Mucosa of descending colon (tissue), 3 donors: ENCODE measurements around the gene ABHD6. TPM values are rescaled to one million over a fixed set of nuclear protein-coding genes. Genes with fewer than 3 reads are reported as not detected.
A peak's percentile ranks its signal among the peaks of the same experiment; 100 is the strongest.

Experiments
- ATAC-seq: fragments of 200-7000 bp; cut with Tn5 transposase; one replicate; pipeline ENCODE4 v1.9.1; 2020; ENCODE audit warnings: mild to moderate bottlenecking, moderate library complexity
- DNase-seq, 3 donors: peaks; one replicate each; pipeline ENCODE4 v3.0.0-alpha.2; 2020
- H3K36me3 ChIP-seq: fragments of 200-600 bp; one replicate; pipeline ENCODE4 v1.8.0; 2021; ENCODE audit warnings: low read depth, mild to moderate bottlenecking
- H3K4me1 ChIP-seq: fragments of 200-600 bp; one replicate; pipeline ENCODE4 v1.8.0; 2021; ENCODE audit warnings: low read depth, mild to moderate bottlenecking
- H3K4me3 ChIP-seq: fragments of 200-600 bp; one replicate; pipeline ENCODE4 v1.8.0; 2021; ENCODE audit warnings: mild to moderate bottlenecking
- H3K9me3 ChIP-seq: fragments of 200-600 bp; one replicate; pipeline ENCODE4 v1.8.0; 2021; ENCODE audit warnings: mild to moderate bottlenecking
- intact Hi-C, 2 donors: fragments of 100-400 bp; cut with DNase I in 1 of 2; cut with micrococcal nuclease in 1 of 2; formaldehyde crosslinking; loops; one replicate each; pipeline versions ENCODE4 v1.11.0 to v1.11.1; 2022; cut with DNase I, micrococcal nuclease
- total RNA-seq, 3 donors: library from RNA; stranded (reverse); fragmentation: NEBNext Ultra II Directional in 2 of 3; extraction: Animal tissue kit (Norgen Biotek cat#: 25700) in 2 of 3; gene quantifications; one replicate each; pipeline versions ENCODE4 v1.2.1 to v1.2.4, GENCODE V29; 2021 to 2023
- TF ChIP-seq, protein P1 (sequence below): fragments of 200-600 bp; IDR thresholded peaks from one replicate; pipeline ENCODE4 v1.8.0; 2022; ENCODE audit warnings: antibody characterized with exemption, mild to moderate bottlenecking
- donor health status: DM: no; HTN: no; CAD: no; lungs with moderate emphysema.
- donor health status: DM: no; HTN: no; CAD: no.
- donor health status: DM: no; HTN: yes; CAD: no.

ABHD6 gene
- total RNA-seq, 3 donors from 2014 or later, result 25.7 to 38.4 (median 26.7) TPM

DNA sequence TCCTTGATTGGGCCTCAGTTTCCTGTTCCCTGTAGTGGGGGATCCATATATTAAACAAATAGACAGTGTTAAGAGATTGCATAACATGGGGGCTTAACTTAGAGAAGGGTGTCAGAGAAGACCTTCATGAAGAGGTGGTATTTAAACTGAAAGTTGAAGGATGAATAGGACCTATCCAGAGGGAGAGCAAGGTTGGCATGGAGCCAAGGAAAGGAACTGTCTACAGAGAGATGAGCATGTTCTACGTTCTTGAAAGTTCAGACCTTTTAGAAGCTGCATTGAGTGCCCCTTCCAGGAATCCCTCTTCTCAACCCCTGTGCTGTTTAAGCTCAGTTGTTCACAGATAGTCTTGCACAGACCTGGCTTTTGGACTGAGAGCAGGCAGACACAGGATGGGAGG lies 71.1 kb downstream of the ABHD6 start:
- ATAC-seq (no peak), DNase-seq (peak in 1 of 3 donors; percentile 43)
- no peaks in the 10 kb centered on the region for H3K36me3 ChIP-seq
- intact Hi-C loops, result no loop called here
- TF ChIP-seq, protein P1, sequence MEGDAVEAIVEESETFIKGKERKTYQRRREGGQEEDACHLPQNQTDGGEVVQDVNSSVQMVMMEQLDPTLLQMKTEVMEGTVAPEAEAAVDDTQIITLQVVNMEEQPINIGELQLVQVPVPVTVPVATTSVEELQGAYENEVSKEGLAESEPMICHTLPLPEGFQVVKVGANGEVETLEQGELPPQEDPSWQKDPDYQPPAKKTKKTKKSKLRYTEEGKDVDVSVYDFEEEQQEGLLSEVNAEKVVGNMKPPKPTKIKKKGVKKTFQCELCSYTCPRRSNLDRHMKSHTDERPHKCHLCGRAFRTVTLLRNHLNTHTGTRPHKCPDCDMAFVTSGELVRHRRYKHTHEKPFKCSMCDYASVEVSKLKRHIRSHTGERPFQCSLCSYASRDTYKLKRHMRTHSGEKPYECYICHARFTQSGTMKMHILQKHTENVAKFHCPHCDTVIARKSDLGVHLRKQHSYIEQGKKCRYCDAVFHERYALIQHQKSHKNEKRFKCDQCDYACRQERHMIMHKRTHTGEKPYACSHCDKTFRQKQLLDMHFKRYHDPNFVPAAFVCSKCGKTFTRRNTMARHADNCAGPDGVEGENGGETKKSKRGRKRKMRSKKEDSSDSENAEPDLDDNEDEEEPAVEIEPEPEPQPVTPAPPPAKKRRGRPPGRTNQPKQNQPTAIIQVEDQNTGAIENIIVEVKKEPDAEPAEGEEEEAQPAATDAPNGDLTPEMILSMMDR, result no peak
- no peak overlapping the region for H3K4me3 ChIP-seq
- H3K4me1 ChIP-seq, result peaks cover 23% of the 10 kb centered on the region
- H3K9me3 ChIP-seq, result no peaks in the 10 kb centered on the region

DNA sequence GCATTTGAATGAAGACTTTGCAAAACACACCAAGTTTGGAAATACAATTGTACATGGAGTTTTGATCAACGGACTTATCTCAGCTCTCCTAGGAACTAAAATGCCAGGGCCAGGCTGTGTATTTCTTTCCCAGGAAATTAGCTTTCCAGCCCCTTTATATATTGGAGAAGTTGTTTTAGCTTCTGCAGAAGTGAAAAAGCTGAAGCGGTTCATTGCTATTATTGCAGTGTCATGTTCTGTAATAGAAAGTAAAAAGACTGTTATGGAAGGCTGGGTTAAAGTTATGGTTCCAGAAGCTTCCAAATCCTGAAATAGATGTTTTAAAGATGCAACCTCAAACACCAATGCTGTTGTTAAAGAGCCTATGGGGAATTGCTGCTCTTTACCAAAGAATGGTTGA lies 80.2 kb downstream of the ABHD6 start:
- Histone ChIP-seq H3K36me3 (peaks cover 13% of the 10 kb centered on the region), H3K4me3 (no peak overlapping the region), H3K4me1 (no peaks in the 10 kb centered on the region), H3K9me3 (no peaks in the 10 kb centered on the region)
- no peak for ATAC-seq
- intact Hi-C loops, result no loop called here
- DNase-seq, result no peak
- TF ChIP-seq, protein P1, result no peak

DNA sequence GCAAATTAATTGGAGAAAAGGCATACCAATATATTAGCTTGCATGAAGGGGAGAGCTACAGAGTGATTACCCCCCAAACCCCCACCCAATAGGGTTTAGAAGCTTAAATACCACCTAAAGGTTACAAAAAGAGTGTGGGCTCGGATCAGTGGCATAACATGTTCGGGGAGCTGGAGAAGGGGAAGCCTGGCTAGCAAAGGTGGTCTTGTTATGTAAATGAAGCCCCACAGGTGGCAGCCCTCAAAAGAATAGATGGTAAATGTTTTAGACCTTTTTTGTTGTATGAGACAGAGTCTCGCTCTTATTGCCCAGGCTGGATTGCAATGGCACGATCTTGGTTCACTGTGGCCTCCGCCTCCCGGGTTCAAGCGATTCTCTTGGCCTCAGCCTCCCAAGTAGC lies 84.2 kb downstream of the ABHD6 start:
- TF ChIP-seq, protein P1, result no peak
- no peak for ATAC-seq
- intact Hi-C loops, result loop anchor here in 1 of 2 donors (5.0 kb wide), 1 partner anchor 91 kb away; no protein-coding TSS in a partner anchor
- Histone ChIP-seq H3K4me3 (no peak overlapping the region), H3K36me3 (peaks cover 11% of the 10 kb centered on the region), H3K4me1 (peaks cover 12% of the 10 kb centered on the region), H3K9me3 (no peaks in the 10 kb centered on the region)
- DNase-seq, result no peak

DNA sequence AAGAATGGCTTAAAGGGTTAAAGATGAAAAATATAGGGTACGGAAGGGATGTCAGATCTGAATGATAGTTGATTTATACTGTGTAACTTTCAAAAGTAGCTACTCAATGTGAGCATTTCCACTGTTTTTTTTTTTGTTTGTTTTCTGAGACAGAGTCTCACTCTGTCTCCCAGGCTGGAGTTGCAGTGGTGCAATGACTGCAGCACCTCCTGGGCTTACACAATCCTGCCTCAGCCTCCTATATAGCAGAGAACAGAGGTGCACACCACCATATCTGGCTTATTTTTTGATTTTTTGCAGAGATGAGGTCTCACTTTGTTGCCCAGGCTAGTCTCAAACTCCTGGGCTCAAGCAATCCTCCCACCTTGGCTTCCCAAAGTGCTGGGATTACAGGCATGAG lies 85.2 kb downstream of the ABHD6 start:
- no peaks in the 10 kb centered on the region for H3K9me3 ChIP-seq
- H3K36me3 ChIP-seq, result peaks cover under 1% of the 10 kb centered on the region
- ATAC-seq (no peak), DNase-seq (no peak)
- intact Hi-C loops, result loop anchor here in 1 of 2 donors (5.0 kb wide), 1 partner anchor 90 kb away; no protein-coding TSS in a partner anchor
- TF ChIP-seq, protein P1, result no peak
- H3K4me3 ChIP-seq, result no peak overlapping the region
- peaks cover 12% of the 10 kb centered on the region for H3K4me1 ChIP-seq

DNA sequence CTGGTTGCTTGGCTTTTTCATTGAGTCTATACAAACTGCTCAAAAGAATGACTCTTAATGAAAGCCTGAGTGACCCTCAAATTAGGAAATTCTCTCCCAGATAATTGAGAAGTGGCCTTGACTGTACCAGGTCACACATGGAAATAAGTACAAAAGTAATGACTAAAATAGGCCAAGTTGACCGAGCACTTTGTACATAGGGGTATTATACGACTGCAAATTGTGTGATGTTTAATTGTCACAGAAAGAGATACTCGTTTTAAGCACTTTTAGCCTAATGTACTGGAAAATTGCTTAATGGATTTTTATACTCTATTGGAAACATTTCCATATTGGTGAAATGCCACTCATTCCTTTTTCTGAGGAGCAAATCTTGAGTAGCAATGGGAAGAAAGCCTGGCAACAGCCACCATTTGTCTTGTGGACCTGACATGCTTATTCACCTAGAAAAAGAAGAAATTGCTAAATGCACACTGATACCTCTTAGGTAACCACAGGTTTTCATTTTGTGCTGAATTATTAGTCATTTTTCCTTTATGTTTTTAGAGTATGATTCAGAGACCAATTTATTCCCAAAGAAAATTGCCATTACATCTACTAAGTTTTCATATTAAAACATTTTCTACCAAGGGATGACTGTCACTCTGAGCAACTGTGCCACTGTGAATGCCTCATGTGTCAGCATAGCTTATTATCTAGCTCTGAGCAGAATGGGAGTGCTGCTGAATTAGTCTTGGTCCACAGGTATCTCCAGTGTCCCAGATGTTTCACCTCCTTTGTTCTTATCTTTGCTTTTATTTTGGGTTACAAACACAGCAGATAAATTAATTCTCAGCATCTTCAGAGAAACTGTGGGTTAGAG lies 86.2 kb downstream of the ABHD6 start:
- ATAC-seq (no peak), DNase-seq (no peak)
- TF ChIP-seq, protein P1, result no peak
- H3K36me3 ChIP-seq, result no peaks in the 10 kb centered on the region
- intact Hi-C loops, result loop anchor here in 1 of 2 donors (5.0 kb wide), 1 partner anchor 89 kb away; no protein-coding TSS in a partner anchor
- H3K4me3 ChIP-seq, result no peak overlapping the region
- H3K9me3 ChIP-seq, result no peaks in the 10 kb centered on the region
- H3K4me1 ChIP-seq, result peaks cover 12% of the 10 kb centered on the region
